Stimulated activated CD8-positive, alpha-beta memory T cell treated with anti-CD3 and anti-CD28 coated beads, Interleukin-7, amount 100 ng/mL, for 24 hours (primary cell): ENCODE data around the gene PPWD1.

Source experiments
- DNase-seq: peaks from one replicate; pipeline ENCODE4 v3.0.0-alpha.2; 2020; ENCODE audit warnings: low read depth

The PPWD1 gene

DNA sequence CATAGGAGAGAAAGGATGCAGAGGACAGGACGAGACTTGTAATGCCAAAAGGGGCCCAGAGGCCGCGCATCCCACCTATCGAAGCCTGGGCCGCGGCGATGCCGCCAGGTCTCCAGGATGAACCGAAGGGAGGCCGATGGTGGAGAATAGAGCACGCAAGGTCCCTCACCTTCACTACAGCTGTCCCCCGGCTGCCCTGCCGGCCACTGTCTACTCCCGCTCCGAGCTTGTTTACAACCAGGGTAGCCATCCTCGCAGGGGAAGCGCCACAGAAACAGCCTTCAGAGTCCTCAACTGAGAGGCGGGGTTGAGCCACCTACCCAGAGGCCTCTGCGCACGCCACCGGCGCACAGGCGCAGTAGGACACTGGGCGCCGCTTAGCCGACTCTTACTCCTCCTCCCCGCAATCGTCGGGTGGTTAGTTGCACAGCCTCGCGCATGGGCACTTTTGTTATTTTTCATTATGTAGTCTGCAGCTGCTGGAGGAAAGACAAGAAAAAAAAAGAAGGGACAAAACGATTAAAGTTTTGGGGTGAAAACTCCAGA is 61.0 kb downstream of the PPWD1 start, which contains the start of gene TRIM23:
TSS of gene TRIM23 (minus strand) at position 309 of the 546 bp plus-strand sequence. CDS start at position 250, 59 bp downstream.
- peak; percentile 79 for DNase-seq

GRCh38 chr5:65624571-65625555 is 61.8 kb downstream of the PPWD1 start, which contains the start of the genes SHLD3 and TRAPPC13:
Gene SHLD3, plus strand, starts transcription at chr5:65625027. Its CDS starts 4,561 bp downstream, at chr5:65629588.
Gene TRAPPC13, plus strand, starts transcription at chr5:65625027. Its CDS starts 34 bp downstream, at chr5:65625061.
- peak; percentile 60 for DNase-seq

- DNase-seq: no peak
These were observed 62.6 kb downstream of the PPWD1 start for GRCh38 chr5:65625743-65626142.

DNA sequence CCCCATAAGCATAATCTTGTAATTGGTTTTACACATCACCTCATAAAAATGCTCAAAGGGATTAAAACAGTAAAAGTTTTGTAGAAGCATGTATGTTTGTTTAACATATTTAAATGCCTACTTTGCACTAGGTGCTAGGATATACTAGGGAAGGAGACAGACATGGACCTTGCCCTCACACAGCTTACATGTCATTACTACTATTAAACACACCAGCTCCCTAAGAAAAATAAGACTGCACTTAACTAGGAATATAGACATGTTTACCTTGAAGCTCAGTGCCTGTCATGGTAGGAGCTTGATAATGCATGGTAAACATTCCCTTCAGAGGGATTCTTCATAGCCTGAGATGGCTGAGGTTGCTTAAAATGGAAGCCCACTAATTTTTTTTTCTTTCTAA is 67.9 kb downstream of the PPWD1 start:
- DNase-seq: no peak
